HepG2 (cell line): Measurements from ENCODE around the gene ING1. TPM values are rescaled to one million over a fixed set of nuclear protein-coding genes. Genes with fewer than 3 reads are reported as not detected.

Experiments
- CCDC6 ChIP-seq: sonication (generic); formaldehyde crosslinking; IDR thresholded peaks from 2 replicates; pipeline ENCODE4 v1.8.1; 2022; ENCODE audit warnings: mild to moderate bottlenecking, missing genetic modification reagents, moderate library complexity
- CEBPB ChIP-seq: IDR thresholded peaks from 2 replicates; pipeline ENCODE4 v1.6.1; 2011; ENCODE audit warnings: low read depth, low read length, improper control_type of control experiment, borderline replicate concordance
- CEBPG ChIP-seq: IDR thresholded peaks from 2 replicates; pipeline ENCODE4 v1.6.1; 2016
- FOSL2 ChIP-seq: sonication (generic); formaldehyde crosslinking; IDR thresholded peaks from 2 replicates; pipeline ENCODE4 v1.4.0; 2020; ENCODE audit warnings: missing genetic modification reagents
- GATAD2A ChIP-seq: IDR thresholded peaks from 2 replicates; pipeline ENCODE4 v1.6.1; 2016
- ISX ChIP-seq: sonication (generic); formaldehyde crosslinking; conservative IDR thresholded peaks from 2 replicates; pipeline ENCODE4 v1.5.0; 2020; ENCODE audit warnings: missing genetic modification reagents
- KLF12 ChIP-seq: sonication (generic); formaldehyde crosslinking; IDR thresholded peaks from 2 replicates; pipeline ENCODE4 v1.4.0; 2020; ENCODE audit warnings: missing genetic modification reagents, borderline replicate concordance
- MEF2D ChIP-seq: sonication (generic); formaldehyde crosslinking; IDR thresholded peaks from 2 replicates; pipeline ENCODE4 v1.5.1; 2020; ENCODE audit warnings: mild to moderate bottlenecking, missing genetic modification reagents
- MTA1 ChIP-seq: sonication (generic); formaldehyde crosslinking; IDR thresholded peaks from 2 replicates; pipeline ENCODE4 v1.4.0; 2020; ENCODE audit warnings: missing genetic modification reagents, mild to moderate bottlenecking, borderline replicate concordance
- PHF20 ChIP-seq: sonication (generic); formaldehyde crosslinking; IDR thresholded peaks from 2 replicates; pipeline ENCODE4 v1.5.0; 2020; ENCODE audit warnings: mild to moderate bottlenecking, missing genetic modification reagents
- RXRB ChIP-seq: IDR thresholded peaks from 2 replicates; pipeline ENCODE4 v1.6.1; 2016; ENCODE audit warnings: borderline replicate concordance, missing genetic modification reagents, missing compliant biosample characterization
- SIN3A ChIP-seq: IDR thresholded peaks from 2 replicates; pipeline ENCODE4 v1.6.1; 2011; ENCODE audit warnings: low read depth, mild to moderate bottlenecking, control low read depth, low read length, borderline replicate concordance
- SMC3 ChIP-seq: IDR thresholded peaks from 2 replicates; pipeline ENCODE4 v1.6.1; 2011; ENCODE audit warnings: low read length, improper control_type of control experiment
- ZNF121 ChIP-seq: sonication (generic); formaldehyde crosslinking; IDR thresholded peaks from 2 replicates; pipeline ENCODE4 v1.5.0; 2020; ENCODE audit warnings: mild to moderate bottlenecking, missing genetic modification reagents
- ZNF878 ChIP-seq: sonication (generic); formaldehyde crosslinking; IDR thresholded peaks from 2 replicates; pipeline ENCODE4 v1.8.1; 2023; ENCODE audit warnings: mild to moderate bottlenecking, missing genetic modification reagents, moderate library complexity
- polyA plus RNA-seq, 8 experiments: library from polyadenylated mRNA; depleted of rRNA in 3 of 8; stranded (reverse) in 7 of 8; unstranded in 1 of 8; fragments of >200 nt; fragmentation: Illumina TruSeq in 4 of 8; extraction: Trizol in 4 of 8; gene quantifications; 2 replicates each; pipeline versions ENCODE4 v1.2.1 to v1.2.3, GENCODE V29; 2011 to 2016; ENCODE audit warnings: low read depth in 4 of 8, missing spikeins in 1 of 8, mixed read lengths in 1 of 8; ENCODE audit not compliant: insufficient read depth in 1 of 8
- total RNA-seq, 5 experiments: library from RNA; depleted of rRNA; stranded (reverse); fragments of >200 nt; fragmentation: Illumina TruSeq; extraction: Trizol; gene quantifications; 2 replicates each; pipeline ENCODE4 v1.2.3, GENCODE V29; 2016; ENCODE audit warnings: low read depth in 1 of 5
- TF ChIP-seq, protein P1 (sequence below): IDR thresholded peaks from 2 replicates; pipeline ENCODE4 v1.4.0; 2020; ENCODE audit warnings: mild to moderate bottlenecking, missing genetic modification reagents
- TF ChIP-seq, protein P2 (sequence below): sonication (generic); formaldehyde crosslinking; IDR thresholded peaks from 2 replicates; pipeline ENCODE4 v1.5.0; 2020; ENCODE audit warnings: mild to moderate bottlenecking, missing genetic modification reagents, borderline replicate concordance
- TF ChIP-seq, protein P3 (sequence below): sonication (generic); formaldehyde crosslinking; conservative IDR thresholded peaks from 2 replicates; pipeline ENCODE4 v1.5.0; 2020; ENCODE audit warnings: missing genetic modification reagents
- TF ChIP-seq, protein P4 (sequence below): sonication (generic); formaldehyde crosslinking; conservative IDR thresholded peaks from 2 replicates; pipeline ENCODE4 v1.4.0; 2020; ENCODE audit warnings: mild to moderate bottlenecking, missing genetic modification reagents, moderate library complexity

ING1 gene
- total and polyA plus RNA-seq, 2 of the 13 experiments (the other 11 are each of a cell fraction or from before 2014, with no cell fraction given), result 8.1 to 16.1 TPM

DNA sequence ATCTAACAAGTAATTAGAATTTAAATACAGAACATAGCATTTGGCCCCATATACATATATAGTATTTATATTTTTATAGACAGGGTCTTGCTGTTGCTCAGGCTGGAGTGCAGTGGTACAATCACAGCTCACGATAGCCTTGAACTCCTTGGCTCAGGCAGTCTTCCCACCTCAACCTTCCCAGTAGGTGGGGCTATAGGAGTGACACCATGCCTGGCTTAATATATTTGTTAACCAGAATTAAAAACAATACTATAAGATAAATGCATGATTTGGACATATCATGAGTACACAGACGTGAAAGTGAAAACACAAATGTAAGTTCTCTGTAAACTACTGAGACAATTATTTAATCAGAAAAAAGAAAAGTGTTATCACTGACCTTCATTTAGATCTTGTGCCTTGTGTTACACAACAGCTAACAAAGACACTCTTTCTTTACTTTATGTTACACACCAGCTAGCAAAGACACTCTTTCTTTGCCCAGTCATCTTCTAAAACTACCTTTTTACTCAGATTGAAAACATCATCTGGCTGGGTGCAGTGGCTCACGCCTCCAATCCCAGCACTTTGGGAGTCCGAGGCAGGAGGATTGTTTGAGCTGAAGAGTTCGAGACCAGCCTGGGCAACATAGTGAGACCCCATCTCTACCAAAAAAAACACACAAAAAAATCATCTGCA is 30.2 kb upstream of the ING1 start (continued):
- TF ChIP-seq CCDC6 (CRISPR knock-in tag) (0 out of 2 replicates have a peak, but pooled peaks have one; percentile 25), ZNF878 (peak; percentile 65; the same call in 1 of the 2 replicates), GATAD2A (CRISPR knock-in tag) (peak; percentile 51), SMC3 (peak; percentile 47; the same call in 1 of the 2 replicates), MTA1 (CRISPR knock-in tag) (no peak), PHF20 (CRISPR knock-in tag) (no peak), RXRB (CRISPR knock-in tag) (peak; percentile 49; the same call in 1 of the 2 replicates), ZNF121 (peak; percentile 99), KLF12 (CRISPR knock-in tag) (no peak), MEF2D (CRISPR knock-in tag) (no peak), CEBPB (peak; percentile 64), CEBPG (peak; percentile 77), SIN3A (no peak), ISX (CRISPR knock-in tag) (no peak), FOSL2 (CRISPR knock-in tag) (no peak)
- TF ChIP-seq, protein P1, sequence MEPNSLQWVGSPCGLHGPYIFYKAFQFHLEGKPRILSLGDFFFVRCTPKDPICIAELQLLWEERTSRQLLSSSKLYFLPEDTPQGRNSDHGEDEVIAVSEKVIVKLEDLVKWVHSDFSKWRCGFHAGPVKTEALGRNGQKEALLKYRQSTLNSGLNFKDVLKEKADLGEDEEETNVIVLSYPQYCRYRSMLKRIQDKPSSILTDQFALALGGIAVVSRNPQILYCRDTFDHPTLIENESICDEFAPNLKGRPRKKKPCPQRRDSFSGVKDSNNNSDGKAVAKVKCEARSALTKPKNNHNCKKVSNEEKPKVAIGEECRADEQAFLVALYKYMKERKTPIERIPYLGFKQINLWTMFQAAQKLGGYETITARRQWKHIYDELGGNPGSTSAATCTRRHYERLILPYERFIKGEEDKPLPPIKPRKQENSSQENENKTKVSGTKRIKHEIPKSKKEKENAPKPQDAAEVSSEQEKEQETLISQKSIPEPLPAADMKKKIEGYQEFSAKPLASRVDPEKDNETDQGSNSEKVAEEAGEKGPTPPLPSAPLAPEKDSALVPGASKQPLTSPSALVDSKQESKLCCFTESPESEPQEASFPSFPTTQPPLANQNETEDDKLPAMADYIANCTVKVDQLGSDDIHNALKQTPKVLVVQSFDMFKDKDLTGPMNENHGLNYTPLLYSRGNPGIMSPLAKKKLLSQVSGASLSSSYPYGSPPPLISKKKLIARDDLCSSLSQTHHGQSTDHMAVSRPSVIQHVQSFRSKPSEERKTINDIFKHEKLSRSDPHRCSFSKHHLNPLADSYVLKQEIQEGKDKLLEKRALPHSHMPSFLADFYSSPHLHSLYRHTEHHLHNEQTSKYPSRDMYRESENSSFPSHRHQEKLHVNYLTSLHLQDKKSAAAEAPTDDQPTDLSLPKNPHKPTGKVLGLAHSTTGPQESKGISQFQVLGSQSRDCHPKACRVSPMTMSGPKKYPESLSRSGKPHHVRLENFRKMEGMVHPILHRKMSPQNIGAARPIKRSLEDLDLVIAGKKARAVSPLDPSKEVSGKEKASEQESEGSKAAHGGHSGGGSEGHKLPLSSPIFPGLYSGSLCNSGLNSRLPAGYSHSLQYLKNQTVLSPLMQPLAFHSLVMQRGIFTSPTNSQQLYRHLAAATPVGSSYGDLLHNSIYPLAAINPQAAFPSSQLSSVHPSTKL, result peak; percentile 42; the same call in 1 of the 2 replicates
- TF ChIP-seq, protein P2, sequence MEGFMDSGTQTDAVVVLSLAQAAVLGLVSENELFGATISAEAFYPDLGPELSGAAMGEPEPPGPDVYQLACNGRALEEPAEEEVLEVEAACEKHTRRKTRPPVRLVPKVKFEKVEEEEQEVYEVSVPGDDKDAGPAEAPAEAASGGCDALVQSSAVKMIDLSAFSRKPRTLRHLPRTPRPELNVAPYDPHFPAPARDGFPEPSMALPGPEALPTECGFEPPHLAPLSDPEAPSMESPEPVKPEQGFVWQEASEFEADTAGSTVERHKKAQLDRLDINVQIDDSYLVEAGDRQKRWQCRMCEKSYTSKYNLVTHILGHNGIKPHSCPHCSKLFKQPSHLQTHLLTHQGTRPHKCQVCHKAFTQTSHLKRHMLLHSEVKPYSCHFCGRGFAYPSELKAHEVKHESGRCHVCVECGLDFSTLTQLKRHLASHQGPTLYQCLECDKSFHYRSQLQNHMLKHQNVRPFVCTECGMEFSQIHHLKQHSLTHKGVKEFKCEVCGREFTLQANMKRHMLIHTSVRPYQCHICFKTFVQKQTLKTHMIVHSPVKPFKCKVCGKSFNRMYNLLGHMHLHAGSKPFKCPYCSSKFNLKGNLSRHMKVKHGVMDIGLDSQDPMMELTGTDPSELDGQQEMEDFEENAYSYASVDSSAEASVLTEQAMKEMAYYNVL (CRISPR knock-in tag), result peak; percentile 60; the same call in 1 of the 2 replicates
- TF ChIP-seq, protein P3, sequence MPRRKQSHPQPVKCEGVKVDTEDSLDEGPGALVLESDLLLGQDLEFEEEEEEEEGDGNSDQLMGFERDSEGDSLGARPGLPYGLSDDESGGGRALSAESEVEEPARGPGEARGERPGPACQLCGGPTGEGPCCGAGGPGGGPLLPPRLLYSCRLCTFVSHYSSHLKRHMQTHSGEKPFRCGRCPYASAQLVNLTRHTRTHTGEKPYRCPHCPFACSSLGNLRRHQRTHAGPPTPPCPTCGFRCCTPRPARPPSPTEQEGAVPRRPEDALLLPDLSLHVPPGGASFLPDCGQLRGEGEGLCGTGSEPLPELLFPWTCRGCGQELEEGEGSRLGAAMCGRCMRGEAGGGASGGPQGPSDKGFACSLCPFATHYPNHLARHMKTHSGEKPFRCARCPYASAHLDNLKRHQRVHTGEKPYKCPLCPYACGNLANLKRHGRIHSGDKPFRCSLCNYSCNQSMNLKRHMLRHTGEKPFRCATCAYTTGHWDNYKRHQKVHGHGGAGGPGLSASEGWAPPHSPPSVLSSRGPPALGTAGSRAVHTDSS (CRISPR knock-in tag), result no peak
- TF ChIP-seq, protein P4, sequence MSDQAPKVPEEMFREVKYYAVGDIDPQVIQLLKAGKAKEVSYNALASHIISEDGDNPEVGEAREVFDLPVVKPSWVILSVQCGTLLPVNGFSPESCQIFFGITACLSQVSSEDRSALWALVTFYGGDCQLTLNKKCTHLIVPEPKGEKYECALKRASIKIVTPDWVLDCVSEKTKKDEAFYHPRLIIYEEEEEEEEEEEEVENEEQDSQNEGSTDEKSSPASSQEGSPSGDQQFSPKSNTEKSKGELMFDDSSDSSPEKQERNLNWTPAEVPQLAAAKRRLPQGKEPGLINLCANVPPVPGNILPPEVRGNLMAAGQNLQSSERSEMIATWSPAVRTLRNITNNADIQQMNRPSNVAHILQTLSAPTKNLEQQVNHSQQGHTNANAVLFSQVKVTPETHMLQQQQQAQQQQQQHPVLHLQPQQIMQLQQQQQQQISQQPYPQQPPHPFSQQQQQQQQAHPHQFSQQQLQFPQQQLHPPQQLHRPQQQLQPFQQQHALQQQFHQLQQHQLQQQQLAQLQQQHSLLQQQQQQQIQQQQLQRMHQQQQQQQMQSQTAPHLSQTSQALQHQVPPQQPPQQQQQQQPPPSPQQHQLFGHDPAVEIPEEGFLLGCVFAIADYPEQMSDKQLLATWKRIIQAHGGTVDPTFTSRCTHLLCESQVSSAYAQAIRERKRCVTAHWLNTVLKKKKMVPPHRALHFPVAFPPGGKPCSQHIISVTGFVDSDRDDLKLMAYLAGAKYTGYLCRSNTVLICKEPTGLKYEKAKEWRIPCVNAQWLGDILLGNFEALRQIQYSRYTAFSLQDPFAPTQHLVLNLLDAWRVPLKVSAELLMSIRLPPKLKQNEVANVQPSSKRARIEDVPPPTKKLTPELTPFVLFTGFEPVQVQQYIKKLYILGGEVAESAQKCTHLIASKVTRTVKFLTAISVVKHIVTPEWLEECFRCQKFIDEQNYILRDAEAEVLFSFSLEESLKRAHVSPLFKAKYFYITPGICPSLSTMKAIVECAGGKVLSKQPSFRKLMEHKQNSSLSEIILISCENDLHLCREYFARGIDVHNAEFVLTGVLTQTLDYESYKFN (CRISPR knock-in tag), result 0 out of 2 replicates have a peak, but pooled peaks have one; percentile 26
